Neutrophil (primary cell): ENCODE data around the gene RPTOR.

Experiments used
- H3K27ac ChIP-seq: fragments of 200-600 bp; sonication (generic); 2 replicates; pipeline ENCODE4 v1.5.1; 2016; ENCODE audit warnings: mild to moderate bottlenecking, moderate library complexity
- H3K27me3 ChIP-seq: fragments of 200-600 bp; sonication (generic); 2 replicates; pipeline ENCODE4 v1.6.0; 2016; ENCODE audit warnings: mild to moderate bottlenecking
- H3K36me3 ChIP-seq: fragments of 200-600 bp; sonication (generic); 2 replicates; pipeline ENCODE4 v1.5.1; 2017
- H3K4me1 ChIP-seq, 2 experiments: fragments of 200-600 bp in 1 of 2; sonication (generic) in 1 of 2; 1 replicate in 1 of 2; 2 replicates in 1 of 2; pipeline versions ENCODE4 v1.5.1 to v1.6.1; 2013 to 2016; ENCODE audit warnings: low read depth in 1 of 2, low read length in 1 of 2, mild to moderate bottlenecking in 1 of 2, moderate library complexity in 1 of 2; ENCODE audit not compliant: control insufficient read depth in 1 of 2, insufficient read depth in 1 of 2
- H3K4me3 ChIP-seq, 2 experiments: fragments of 200-600 bp in 1 of 2; sonication (generic) in 1 of 2; 1 replicate in 1 of 2; 2 replicates in 1 of 2; pipeline ENCODE4 v1.5.1; 2013 to 2016; ENCODE audit warnings: low read depth in 1 of 2, low read length in 1 of 2, mild to moderate bottlenecking in 1 of 2, moderate library complexity in 1 of 2
- H3K9me3 ChIP-seq: fragments of 200-600 bp; sonication (generic); 2 replicates; pipeline ENCODE4 v1.5.1; 2016
- TF ChIP-seq, protein P1 (sequence below): fragments of 200-600 bp; sonication (generic); IDR thresholded peaks from 2 replicates; pipeline ENCODE4 v1.5.1; 2016; ENCODE audit warnings: antibody characterized with exemption

The RPTOR gene

GRCh38 chr17:80779961-80780380, 235.3 kb downstream of the RPTOR start:
- Histone ChIP-seq H3K4me1 (peaks cover 51% of the 10 kb centered on the region in 2 experiments), H3K27ac (peak overlapping the region; percentile 75), H3K4me3 (peak overlapping the region; percentile 37 to 43), H3K27me3 (no peaks in the 10 kb centered on the region), H3K9me3 (no peaks in the 10 kb centered on the region), H3K36me3 (no peaks in the 10 kb centered on the region)
- TF ChIP-seq, protein P1, sequence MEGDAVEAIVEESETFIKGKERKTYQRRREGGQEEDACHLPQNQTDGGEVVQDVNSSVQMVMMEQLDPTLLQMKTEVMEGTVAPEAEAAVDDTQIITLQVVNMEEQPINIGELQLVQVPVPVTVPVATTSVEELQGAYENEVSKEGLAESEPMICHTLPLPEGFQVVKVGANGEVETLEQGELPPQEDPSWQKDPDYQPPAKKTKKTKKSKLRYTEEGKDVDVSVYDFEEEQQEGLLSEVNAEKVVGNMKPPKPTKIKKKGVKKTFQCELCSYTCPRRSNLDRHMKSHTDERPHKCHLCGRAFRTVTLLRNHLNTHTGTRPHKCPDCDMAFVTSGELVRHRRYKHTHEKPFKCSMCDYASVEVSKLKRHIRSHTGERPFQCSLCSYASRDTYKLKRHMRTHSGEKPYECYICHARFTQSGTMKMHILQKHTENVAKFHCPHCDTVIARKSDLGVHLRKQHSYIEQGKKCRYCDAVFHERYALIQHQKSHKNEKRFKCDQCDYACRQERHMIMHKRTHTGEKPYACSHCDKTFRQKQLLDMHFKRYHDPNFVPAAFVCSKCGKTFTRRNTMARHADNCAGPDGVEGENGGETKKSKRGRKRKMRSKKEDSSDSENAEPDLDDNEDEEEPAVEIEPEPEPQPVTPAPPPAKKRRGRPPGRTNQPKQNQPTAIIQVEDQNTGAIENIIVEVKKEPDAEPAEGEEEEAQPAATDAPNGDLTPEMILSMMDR: no peak

GRCh38 chr17:80780381-80781198, 236.0 kb downstream of the RPTOR start:
- no peaks in the 10 kb centered on the region for H3K36me3 ChIP-seq
- peak overlapping the region; percentile 75 for H3K27ac ChIP-seq
- peaks cover 48 to 49% of the 10 kb centered on the region in 2 experiments for H3K4me1 ChIP-seq
- H3K27me3 ChIP-seq: no peaks in the 10 kb centered on the region
- peak overlapping the region; percentile 37 to 43 for H3K4me3 ChIP-seq
- TF ChIP-seq, protein P1: no peak
- no peaks in the 10 kb centered on the region for H3K9me3 ChIP-seq

- H3K36me3 ChIP-seq: no peaks in the 10 kb centered on the region
- H3K4me3 ChIP-seq: peak overlapping the region; percentile 37 to 43
- H3K27ac ChIP-seq: peak overlapping the region; percentile 75
- H3K27me3 ChIP-seq: no peaks in the 10 kb centered on the region
- H3K9me3 ChIP-seq: no peaks in the 10 kb centered on the region
- H3K4me1 ChIP-seq: peaks cover 48 to 49% of the 10 kb centered on the region in 2 experiments
- TF ChIP-seq, protein P1: no peak
These were observed 236.6 kb downstream of the RPTOR start for GRCh38 chr17:80781211-80781610.

DNA sequence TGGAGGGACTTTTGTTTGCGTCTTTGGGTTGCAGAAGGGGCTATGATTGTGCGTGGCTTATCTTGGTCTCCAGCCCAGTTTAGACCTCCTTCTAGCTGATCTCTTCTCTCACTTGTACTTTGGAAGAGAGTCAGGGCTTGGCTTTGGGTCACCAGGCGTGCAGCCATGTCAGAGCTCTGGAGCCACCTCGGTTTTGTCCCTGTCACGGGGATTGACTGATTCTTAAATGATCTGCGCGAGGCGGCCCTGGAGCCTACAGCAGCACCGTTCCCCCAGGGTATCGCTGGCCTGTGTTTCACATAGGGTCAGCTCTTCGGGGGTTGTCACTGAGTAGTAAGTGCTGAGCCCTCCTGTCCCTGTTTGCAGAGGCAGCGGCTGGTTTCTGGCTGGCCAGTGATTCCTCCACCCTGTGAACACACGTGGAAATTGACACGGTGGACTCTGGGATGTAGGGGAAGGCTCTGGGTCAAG, 237.2 kb downstream of the RPTOR start:
- no peaks in the 10 kb centered on the region for H3K9me3 ChIP-seq
- H3K4me3 ChIP-seq: peak overlapping the region; percentile 37 to 43
- no peaks in the 10 kb centered on the region for H3K27me3 ChIP-seq
- peaks cover 48 to 49% of the 10 kb centered on the region in 2 experiments for H3K4me1 ChIP-seq
- H3K27ac ChIP-seq: peak overlapping the region; percentile 75
- H3K36me3 ChIP-seq: no peaks in the 10 kb centered on the region
- TF ChIP-seq, protein P1: no peak

GRCh38 chr17:80782536-80783427, 238.1 kb downstream of the RPTOR start:
- Histone ChIP-seq H3K36me3 (no peaks in the 10 kb centered on the region), H3K27me3 (no peaks in the 10 kb centered on the region), H3K27ac (no peak overlapping the region), H3K9me3 (no peaks in the 10 kb centered on the region), H3K4me1 (peaks cover 48 to 49% of the 10 kb centered on the region in 2 experiments), H3K4me3 (no peak overlapping the region)
- TF ChIP-seq, protein P1: no peak
